RWPE2 (cell line): ENCODE measurements around the gene MPRIP.

Experiments
- ATAC-seq: fragments of 200-7000 bp; cut with Tn5 transposase; 3 replicates; pipeline ENCODE4 v1.9.1; 2021; ENCODE audit warnings: low read depth
- DNase-seq: peaks from one replicate; pipeline ENCODE4 v3.0.0-alpha.2; 2020; ENCODE audit warnings: low spot score
- H3K27ac ChIP-seq: fragments of 450-650 bp; 2 replicates; pipeline ENCODE4 v1.5.1; 2017; ENCODE audit warnings: mild to moderate bottlenecking; ENCODE audit not compliant: poor library complexity, severe bottlenecking
- H3K27me3 ChIP-seq: fragments of 250-450 bp; sonication (Bioruptor Pico); 2 replicates; pipeline ENCODE4 v1.5.1; 2021; ENCODE audit warnings: mild to moderate bottlenecking, moderate library complexity; ENCODE audit not compliant: insufficient read depth, poor library complexity, severe bottlenecking
- H3K36me3 ChIP-seq: fragments of 250-450 bp; sonication (Bioruptor Pico); 2 replicates; pipeline ENCODE4 v1.5.1; 2020; ENCODE audit warnings: low read depth, mild to moderate bottlenecking, moderate library complexity
- H3K4me1 ChIP-seq: fragments of 250-450 bp; sonication (Bioruptor Pico); 2 replicates; pipeline ENCODE4 v1.5.1; 2021; ENCODE audit warnings: mild to moderate bottlenecking, moderate library complexity; ENCODE audit not compliant: insufficient read depth, poor library complexity, severe bottlenecking
- H3K4me3 ChIP-seq: fragments of 250-450 bp; sonication (Bioruptor Pico); 2 replicates; pipeline ENCODE4 v1.5.1; 2021; ENCODE audit warnings: mild to moderate bottlenecking, moderate library complexity; ENCODE audit not compliant: severe bottlenecking
- H3K9me3 ChIP-seq: fragments of 250-450 bp; sonication (Bioruptor Pico); 2 replicates; pipeline ENCODE4 v1.5.1; 2021; ENCODE audit warnings: mild to moderate bottlenecking, moderate library complexity; ENCODE audit not compliant: severe bottlenecking
- CTCF ChIP-seq: fragments of 450-650 bp; IDR thresholded peaks from one replicate; pipeline ENCODE4 v1.5.1; 2017; ENCODE audit warnings: mild to moderate bottlenecking, moderate library complexity; ENCODE audit not compliant: poor library complexity, severe bottlenecking

Gene MPRIP

GRCh38 chr17:17220529-17220928, 178.3 kb downstream of the MPRIP start:
- Histone ChIP-seq H3K27me3 (no peaks in the 10 kb centered on the region), H3K4me1 (no peaks in the 10 kb centered on the region), H3K4me3 (no peak overlapping the region), H3K27ac (no peak overlapping the region), H3K9me3 (no peaks in the 10 kb centered on the region), H3K36me3 (peaks cover 58% of the 10 kb centered on the region)
- no peak for TF ChIP-seq CTCF
- ATAC-seq (no peak), DNase-seq (no peak)

- Histone ChIP-seq H3K4me1 (no peaks in the 10 kb centered on the region), H3K36me3 (peaks cover 61% of the 10 kb centered on the region), H3K27me3 (no peaks in the 10 kb centered on the region), H3K9me3 (no peaks in the 10 kb centered on the region), H3K4me3 (no peak overlapping the region), H3K27ac (no peak overlapping the region)
- no peak for ATAC-seq
- DNase-seq = no peak
- TF ChIP-seq CTCF = no peak
Observed at GRCh38 chr17:17221329-17221728, 179.1 kb downstream of the MPRIP start.

GRCh38 chr17:17223736-17224135, 181.5 kb downstream of the MPRIP start:
- no peak for TF ChIP-seq CTCF
- no peaks in the 10 kb centered on the region for H3K9me3 ChIP-seq
- H3K27me3 ChIP-seq = no peaks in the 10 kb centered on the region
- peaks cover 56% of the 10 kb centered on the region for H3K36me3 ChIP-seq
- DNase-seq (no peak), ATAC-seq (no peak)
- H3K27ac ChIP-seq = no peak overlapping the region
- no peaks in the 10 kb centered on the region for H3K4me1 ChIP-seq
- H3K4me3 ChIP-seq = no peak overlapping the region

GRCh38 chr17:17224137-17224536, 181.9 kb downstream of the MPRIP start:
- no peak overlapping the region for H3K27ac ChIP-seq
- TF ChIP-seq CTCF = no peak
- no peak overlapping the region for H3K4me3 ChIP-seq
- peaks cover 58% of the 10 kb centered on the region for H3K36me3 ChIP-seq
- ATAC-seq = no peak
- DNase-seq = no peak
- no peaks in the 10 kb centered on the region for H3K4me1 ChIP-seq
- H3K9me3 ChIP-seq = no peaks in the 10 kb centered on the region
- H3K27me3 ChIP-seq = no peaks in the 10 kb centered on the region

- DNase-seq = no peak
- H3K4me1 ChIP-seq = no peaks in the 10 kb centered on the region
- H3K4me3 ChIP-seq = no peak overlapping the region
- ATAC-seq = no peak
- peaks cover 69% of the 10 kb centered on the region for H3K36me3 ChIP-seq
- TF ChIP-seq CTCF = no peak
- no peaks in the 10 kb centered on the region for H3K27me3 ChIP-seq
- no peak overlapping the region for H3K27ac ChIP-seq
- no peaks in the 10 kb centered on the region for H3K9me3 ChIP-seq
Observed at GRCh38 chr17:17225901-17226300, 183.6 kb downstream of the MPRIP start.
